Measurements from ENCODE around the gene MED27.

The MED27 gene

DNA sequence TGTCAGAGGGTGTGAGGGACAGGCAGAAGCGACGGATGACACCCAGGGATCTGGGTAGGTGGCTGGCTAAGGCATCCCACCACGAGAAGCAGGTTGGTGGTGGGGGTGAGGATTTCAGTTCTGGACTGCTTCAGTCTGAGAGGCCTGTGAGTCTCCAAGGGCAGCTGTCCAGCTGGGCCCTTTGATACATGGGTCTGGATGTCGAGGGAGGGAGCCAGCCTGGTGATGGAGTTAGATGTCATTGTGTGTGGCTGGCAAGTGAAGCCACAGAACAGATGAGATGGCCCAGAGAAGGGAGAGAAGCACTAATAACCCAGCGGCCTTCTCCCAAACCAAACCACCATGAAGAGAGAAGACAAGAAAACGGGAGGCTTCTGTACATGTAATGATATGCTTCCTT is 11.1 kb downstream of the MED27 start:
- Histone ChIP-seq H3K27me3 (ENCODE audit: insufficient read depth, poor library complexity, severe bottlenecking) (no peaks in the 10 kb centered on the region), H3K4me3 (replicated peaks; ENCODE audit: insufficient read depth, low read length) (no peak overlapping the region), H3K27ac (replicated peaks) (no peak overlapping the region)
- TF ChIP-seq POLR2AphosphoS5 (IDR thresholded peaks at IDR 0.05; ENCODE audit: low read depth) (no peak), SPI1 (IDR thresholded peaks at IDR 0.05; ENCODE audit: borderline replicate concordance, low read depth) (no peak)
- TF ChIP-seq, protein P1, sequence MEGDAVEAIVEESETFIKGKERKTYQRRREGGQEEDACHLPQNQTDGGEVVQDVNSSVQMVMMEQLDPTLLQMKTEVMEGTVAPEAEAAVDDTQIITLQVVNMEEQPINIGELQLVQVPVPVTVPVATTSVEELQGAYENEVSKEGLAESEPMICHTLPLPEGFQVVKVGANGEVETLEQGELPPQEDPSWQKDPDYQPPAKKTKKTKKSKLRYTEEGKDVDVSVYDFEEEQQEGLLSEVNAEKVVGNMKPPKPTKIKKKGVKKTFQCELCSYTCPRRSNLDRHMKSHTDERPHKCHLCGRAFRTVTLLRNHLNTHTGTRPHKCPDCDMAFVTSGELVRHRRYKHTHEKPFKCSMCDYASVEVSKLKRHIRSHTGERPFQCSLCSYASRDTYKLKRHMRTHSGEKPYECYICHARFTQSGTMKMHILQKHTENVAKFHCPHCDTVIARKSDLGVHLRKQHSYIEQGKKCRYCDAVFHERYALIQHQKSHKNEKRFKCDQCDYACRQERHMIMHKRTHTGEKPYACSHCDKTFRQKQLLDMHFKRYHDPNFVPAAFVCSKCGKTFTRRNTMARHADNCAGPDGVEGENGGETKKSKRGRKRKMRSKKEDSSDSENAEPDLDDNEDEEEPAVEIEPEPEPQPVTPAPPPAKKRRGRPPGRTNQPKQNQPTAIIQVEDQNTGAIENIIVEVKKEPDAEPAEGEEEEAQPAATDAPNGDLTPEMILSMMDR (IDR thresholded peaks at IDR 0.05; ENCODE audit: insufficient read depth, low read length), result no peak
- TF ChIP-seq, protein P2, sequence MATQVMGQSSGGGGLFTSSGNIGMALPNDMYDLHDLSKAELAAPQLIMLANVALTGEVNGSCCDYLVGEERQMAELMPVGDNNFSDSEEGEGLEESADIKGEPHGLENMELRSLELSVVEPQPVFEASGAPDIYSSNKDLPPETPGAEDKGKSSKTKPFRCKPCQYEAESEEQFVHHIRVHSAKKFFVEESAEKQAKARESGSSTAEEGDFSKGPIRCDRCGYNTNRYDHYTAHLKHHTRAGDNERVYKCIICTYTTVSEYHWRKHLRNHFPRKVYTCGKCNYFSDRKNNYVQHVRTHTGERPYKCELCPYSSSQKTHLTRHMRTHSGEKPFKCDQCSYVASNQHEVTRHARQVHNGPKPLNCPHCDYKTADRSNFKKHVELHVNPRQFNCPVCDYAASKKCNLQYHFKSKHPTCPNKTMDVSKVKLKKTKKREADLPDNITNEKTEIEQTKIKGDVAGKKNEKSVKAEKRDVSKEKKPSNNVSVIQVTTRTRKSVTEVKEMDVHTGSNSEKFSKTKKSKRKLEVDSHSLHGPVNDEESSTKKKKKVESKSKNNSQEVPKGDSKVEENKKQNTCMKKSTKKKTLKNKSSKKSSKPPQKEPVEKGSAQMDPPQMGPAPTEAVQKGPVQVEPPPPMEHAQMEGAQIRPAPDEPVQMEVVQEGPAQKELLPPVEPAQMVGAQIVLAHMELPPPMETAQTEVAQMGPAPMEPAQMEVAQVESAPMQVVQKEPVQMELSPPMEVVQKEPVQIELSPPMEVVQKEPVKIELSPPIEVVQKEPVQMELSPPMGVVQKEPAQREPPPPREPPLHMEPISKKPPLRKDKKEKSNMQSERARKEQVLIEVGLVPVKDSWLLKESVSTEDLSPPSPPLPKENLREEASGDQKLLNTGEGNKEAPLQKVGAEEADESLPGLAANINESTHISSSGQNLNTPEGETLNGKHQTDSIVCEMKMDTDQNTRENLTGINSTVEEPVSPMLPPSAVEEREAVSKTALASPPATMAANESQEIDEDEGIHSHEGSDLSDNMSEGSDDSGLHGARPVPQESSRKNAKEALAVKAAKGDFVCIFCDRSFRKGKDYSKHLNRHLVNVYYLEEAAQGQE (IDR thresholded peaks at IDR 0.05; ENCODE audit: insufficient replicate concordance, low read depth), result no peak
- DNase-seq (ENCODE audit: low read depth in 1 of 2, low spot score in 1 of 2), result no peak

DNA sequence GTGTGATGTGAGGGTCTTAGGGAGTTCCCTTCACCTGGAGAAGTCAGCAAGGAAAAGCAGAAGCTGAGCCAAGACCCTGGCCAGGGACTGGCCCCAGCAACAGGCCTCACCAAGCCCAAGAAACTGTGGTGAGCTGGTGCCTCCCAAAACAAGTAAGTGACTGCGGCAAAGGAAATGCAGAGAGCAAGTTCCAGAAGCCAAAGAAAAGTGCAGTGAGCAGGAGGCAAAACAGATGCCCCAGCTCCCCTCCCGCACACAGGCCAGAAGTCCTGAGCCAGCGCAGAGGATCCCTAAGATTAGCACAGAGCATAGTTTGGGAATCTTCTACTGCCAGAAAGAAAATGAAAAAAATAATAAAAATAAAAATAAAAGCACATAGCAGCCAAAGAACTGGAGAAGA is 13.2 kb downstream of the MED27 start:
- Histone ChIP-seq H3K27ac (replicated peaks) (no peak overlapping the region), H3K4me3 (replicated peaks; ENCODE audit: insufficient read depth, low read length) (no peak overlapping the region), H3K27me3 (ENCODE audit: insufficient read depth, poor library complexity, severe bottlenecking) (no peaks in the 10 kb centered on the region)
- TF ChIP-seq, protein P2 (IDR thresholded peaks at IDR 0.05; ENCODE audit: insufficient replicate concordance, low read depth), result no peak
- TF ChIP-seq POLR2AphosphoS5 (IDR thresholded peaks at IDR 0.05; ENCODE audit: low read depth) (no peak), GABPA (IDR thresholded peaks at IDR 0.05; ENCODE audit: low read depth) (no peak), SPI1 (IDR thresholded peaks at IDR 0.05; ENCODE audit: borderline replicate concordance, low read depth) (no peak)
- TF ChIP-seq, protein P1 (IDR thresholded peaks at IDR 0.05; ENCODE audit: insufficient read depth, low read length), result no peak
- DNase-seq (ENCODE audit: low read depth in 1 of 2, low spot score in 1 of 2), result no peak

DNA sequence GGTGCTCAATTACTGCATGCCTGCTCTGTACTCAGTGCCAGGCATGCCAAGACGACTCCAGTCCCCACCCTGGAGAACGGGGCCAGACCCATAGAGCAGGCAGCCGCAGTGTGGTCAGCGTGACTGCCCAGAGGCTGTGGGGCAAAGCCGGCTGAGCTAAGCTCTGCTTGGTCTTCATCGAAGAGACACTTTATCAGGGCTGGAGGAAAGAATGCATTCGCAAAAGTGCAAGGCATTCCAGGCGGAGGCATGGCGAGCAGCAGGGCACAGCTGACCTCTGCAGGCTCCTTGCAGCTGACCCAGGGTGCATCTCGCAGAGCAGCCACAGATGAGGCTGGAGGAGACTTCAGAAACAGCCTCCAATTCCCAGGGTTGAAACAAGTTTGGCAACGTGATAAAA is 13.6 kb downstream of the MED27 start:
- no peak overlapping the region for H3K27ac ChIP-seq (replicated peaks)

More for the DNA sequence above, 13.6 kb downstream of the MED27 start:
- H3K27me3 ChIP-seq (ENCODE audit: insufficient read depth, poor library complexity, severe bottlenecking), result no peaks in the 10 kb centered on the region
- TF ChIP-seq, protein P1 (IDR thresholded peaks at IDR 0.05; ENCODE audit: insufficient read depth, low read length), result no peak
- TF ChIP-seq POLR2AphosphoS5 (IDR thresholded peaks at IDR 0.05; ENCODE audit: low read depth) (no peak), SPI1 (IDR thresholded peaks at IDR 0.05; ENCODE audit: borderline replicate concordance, low read depth) (no peak), GABPA (IDR thresholded peaks at IDR 0.05; ENCODE audit: low read depth) (no peak)
- TF ChIP-seq, protein P2 (IDR thresholded peaks at IDR 0.05; ENCODE audit: insufficient replicate concordance, low read depth), result no peak
- no peak overlapping the region for H3K4me3 ChIP-seq (replicated peaks; ENCODE audit: insufficient read depth, low read length)
- no peak for DNase-seq (ENCODE audit: low read depth in 1 of 2, low spot score in 1 of 2)

Data from HL-60 (cell line).